ENCODE results near the gene VSIG4.

Gene VSIG4

DNA sequence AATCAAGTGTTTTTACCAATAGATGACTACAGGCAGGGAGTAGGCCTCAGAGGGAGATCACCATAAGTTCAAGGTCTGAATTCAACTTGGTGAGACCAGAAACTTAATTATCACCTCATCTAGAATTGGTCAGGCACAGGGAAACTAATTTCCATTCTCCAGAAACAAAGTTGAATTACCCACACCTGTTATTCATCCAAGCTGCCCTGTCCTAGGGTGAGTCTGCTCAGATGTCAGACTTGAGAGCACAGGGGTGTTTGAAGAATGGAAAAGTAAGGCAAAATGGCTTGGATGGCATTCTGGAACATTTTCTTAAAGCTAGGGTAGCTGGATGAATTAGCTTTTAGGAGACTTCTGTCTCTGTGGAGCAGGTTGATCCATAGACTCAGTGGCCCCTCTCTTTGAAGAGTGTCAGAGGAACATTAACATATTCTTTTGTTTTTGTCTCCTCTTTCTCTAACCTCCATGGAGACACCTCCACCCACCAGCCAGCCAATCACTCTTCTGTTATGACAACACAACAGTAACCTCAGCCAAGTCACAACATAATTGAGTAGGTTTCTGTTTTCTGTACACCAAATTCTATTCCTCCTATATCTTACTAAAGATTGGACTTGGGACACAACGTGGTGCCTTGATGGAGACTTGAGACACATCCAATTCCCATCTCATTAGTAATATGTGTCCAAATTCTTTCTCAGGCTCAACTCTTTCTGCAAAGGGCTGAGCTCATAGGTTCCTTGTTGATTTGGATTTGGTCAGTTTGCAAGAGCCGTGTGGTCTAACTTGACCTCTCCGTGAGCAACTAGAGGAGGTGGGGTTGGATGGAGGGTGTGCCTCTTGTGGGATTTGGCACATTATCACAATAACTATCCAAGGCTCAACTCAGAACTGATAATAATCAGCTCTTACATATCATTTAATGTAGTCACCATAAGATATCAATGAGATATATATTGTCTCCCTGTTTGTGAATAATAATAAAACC, 45.1 kb downstream of the VSIG4 start:
- no peak overlapping the region for H3K4me3 ChIP-seq (ENCODE audit: low read depth, low read length)
- TF ChIP-seq, protein P1, sequence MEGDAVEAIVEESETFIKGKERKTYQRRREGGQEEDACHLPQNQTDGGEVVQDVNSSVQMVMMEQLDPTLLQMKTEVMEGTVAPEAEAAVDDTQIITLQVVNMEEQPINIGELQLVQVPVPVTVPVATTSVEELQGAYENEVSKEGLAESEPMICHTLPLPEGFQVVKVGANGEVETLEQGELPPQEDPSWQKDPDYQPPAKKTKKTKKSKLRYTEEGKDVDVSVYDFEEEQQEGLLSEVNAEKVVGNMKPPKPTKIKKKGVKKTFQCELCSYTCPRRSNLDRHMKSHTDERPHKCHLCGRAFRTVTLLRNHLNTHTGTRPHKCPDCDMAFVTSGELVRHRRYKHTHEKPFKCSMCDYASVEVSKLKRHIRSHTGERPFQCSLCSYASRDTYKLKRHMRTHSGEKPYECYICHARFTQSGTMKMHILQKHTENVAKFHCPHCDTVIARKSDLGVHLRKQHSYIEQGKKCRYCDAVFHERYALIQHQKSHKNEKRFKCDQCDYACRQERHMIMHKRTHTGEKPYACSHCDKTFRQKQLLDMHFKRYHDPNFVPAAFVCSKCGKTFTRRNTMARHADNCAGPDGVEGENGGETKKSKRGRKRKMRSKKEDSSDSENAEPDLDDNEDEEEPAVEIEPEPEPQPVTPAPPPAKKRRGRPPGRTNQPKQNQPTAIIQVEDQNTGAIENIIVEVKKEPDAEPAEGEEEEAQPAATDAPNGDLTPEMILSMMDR (IDR thresholded peaks at IDR 0.05; ENCODE audit: borderline replicate concordance, insufficient read depth, low read depth, low read length), result no peak

DNA sequence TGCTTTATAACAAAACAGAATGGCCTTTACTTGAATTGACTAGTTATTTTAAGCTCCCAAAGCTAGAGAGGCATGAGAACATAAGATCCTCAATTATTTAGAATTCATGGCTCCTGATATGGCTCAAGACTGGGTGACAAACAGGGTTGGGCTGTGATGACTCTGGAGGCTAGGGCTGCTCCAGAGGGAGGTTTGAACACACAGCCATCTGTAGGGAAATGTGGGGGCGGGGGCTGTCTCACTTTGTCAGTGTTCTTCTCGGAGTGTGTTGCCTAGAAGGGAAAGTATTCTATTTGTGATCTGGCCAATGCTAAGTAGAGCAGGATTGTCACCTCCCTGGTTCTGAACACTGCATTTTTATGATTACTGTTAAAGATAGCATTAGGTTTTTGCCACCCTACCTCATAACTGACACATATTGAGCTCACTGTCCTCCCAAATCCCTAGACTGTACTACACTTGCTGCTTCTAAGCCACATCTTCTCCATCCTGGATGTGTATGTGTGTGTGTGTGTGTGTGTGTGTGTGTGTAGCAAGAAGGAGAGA, 45.9 kb downstream of the VSIG4 start:
- no peak overlapping the region for H3K4me3 ChIP-seq (ENCODE audit: low read depth, low read length)
- TF ChIP-seq, protein P1 (IDR thresholded peaks at IDR 0.05; ENCODE audit: borderline replicate concordance, insufficient read depth, low read depth, low read length), result no peak

GRCh38 chrX:65993332-65993731, 46.5 kb downstream of the VSIG4 start:
- no peak overlapping the region for H3K4me3 ChIP-seq (ENCODE audit: low read depth, low read length)
- TF ChIP-seq, protein P1 (IDR thresholded peaks at IDR 0.05; ENCODE audit: borderline replicate concordance, insufficient read depth, low read depth, low read length), result no peak

GRCh38 chrX:65990702-65991101, 49.2 kb downstream of the VSIG4 start:
- TF ChIP-seq, protein P1 (IDR thresholded peaks at IDR 0.05; ENCODE audit: borderline replicate concordance, insufficient read depth, low read depth, low read length), result no peak
- H3K4me3 ChIP-seq (ENCODE audit: low read depth, low read length), result no peak overlapping the region

DNA sequence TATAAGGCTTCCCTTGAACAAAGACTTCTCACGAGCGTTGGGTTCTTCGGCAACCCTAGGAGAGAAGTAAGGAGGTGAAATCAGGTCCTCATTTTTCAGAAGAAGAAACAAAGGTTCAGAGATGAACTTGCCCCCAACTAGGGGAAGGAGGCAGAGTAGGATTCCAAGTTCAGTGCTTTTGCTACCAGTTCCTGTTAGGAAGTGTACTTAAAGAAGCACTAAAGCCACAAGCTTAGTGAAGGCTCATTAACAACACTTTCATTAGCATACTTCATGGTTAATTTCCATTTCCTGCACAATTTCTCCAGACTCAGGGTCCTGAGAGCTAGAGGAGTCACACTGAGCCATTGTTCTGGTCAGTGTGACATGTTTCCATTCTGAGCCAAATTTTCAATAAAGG, 52.1 kb downstream of the VSIG4 start:
- no peak overlapping the region for H3K4me3 ChIP-seq (ENCODE audit: low read depth, low read length)

DNA sequence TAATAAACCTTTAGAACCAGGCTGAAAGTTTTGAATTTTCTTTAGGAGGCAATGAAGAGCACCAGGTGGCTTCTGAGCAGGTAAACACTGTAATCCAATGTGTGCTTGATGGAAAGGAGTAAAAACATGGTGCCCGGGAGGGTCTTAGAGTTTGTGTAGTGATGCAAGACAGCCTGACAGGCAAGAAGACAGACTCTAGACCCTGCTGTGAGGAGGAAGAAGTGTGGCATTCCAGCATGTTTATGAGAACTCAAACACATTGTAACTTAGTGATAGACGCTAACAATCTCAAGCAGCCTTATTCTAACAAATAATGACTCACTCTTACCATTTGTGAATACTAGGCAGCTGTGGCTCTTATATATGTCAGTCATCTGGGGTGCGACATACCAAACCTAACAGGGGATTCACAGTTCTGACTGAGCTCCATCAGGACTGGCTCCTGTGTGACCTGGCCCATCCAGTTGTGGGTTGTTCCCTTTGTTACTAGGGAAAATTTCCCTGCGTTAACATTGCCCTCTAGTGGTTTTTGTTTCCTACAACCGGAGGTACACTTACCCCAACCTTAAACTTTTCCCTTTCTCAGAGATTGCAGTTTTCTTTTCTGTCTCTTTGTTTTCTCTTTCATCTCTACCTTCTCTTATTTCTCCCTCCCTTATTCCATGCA, 53.8 kb downstream of the VSIG4 start:
- TF ChIP-seq, protein P1 (IDR thresholded peaks at IDR 0.05; ENCODE audit: borderline replicate concordance, insufficient read depth, low read depth, low read length), result peak; percentile 56
- H3K4me3 ChIP-seq (ENCODE audit: low read depth, low read length), result no peak overlapping the region

More for the DNA sequence above, 52.1 kb downstream of the VSIG4 start:
- TF ChIP-seq, protein P1 (IDR thresholded peaks at IDR 0.05; ENCODE audit: borderline replicate concordance, insufficient read depth, low read depth, low read length), result no peak
